Naive thymus-derived CD4-positive, alpha-beta T cell (primary cell): ENCODE results near the gene TMEM169. TPM values are rescaled to one million over a fixed set of nuclear protein-coding genes. Genes with fewer than 3 reads are reported as not detected.
A peak's percentile ranks its signal among the peaks of the same experiment; 100 is the strongest.

ENCODE experiments used
- ATAC-seq: fragments of 150-1000 bp; cut with Tn5 transposase; 2 replicates; pipeline ENCODE4 v1.10.0; 2021; ENCODE audit warnings: mild to moderate bottlenecking, moderate library complexity
- CTCF ChIA-PET: fragments of 350-600 bp; sonication (Branson Sonifier 250); formaldehyde crosslinking; loops from one replicate; lab custom pipeline; 2021; ENCODE audit warnings: antibody characterized with exemption; lab: Charles Lee
- POLR2A ChIA-PET: fragments of 350-600 bp; sonication (Branson Sonifier 250); formaldehyde crosslinking; loops from one replicate; lab custom pipeline; 2021; ENCODE audit warnings: antibody characterized with exemption, inconsistent platforms; lab: Charles Lee
- DNase-seq, 9 donors: peaks; one replicate each; pipeline versions ENCODE4 v3.0.0 to v3.0.0-alpha.2; 2020 to 2022; ENCODE audit warnings: mixed read lengths in 1 of 9
- H3K27ac ChIP-seq: one replicate; pipeline ENCODE4 v1.7.0; 2013; ENCODE audit warnings: mild to moderate bottlenecking, low read depth, low read length, moderate library complexity
- H3K27me3 ChIP-seq, 2 donors: one replicate each; pipeline ENCODE4 v1.7.0; 2013; ENCODE audit warnings: low read length in 2 of 2, mild to moderate bottlenecking in 2 of 2, moderate library complexity in 2 of 2; ENCODE audit not compliant: control insufficient read depth in 2 of 2, insufficient read depth in 2 of 2
- H3K36me3 ChIP-seq, 3 experiments: 1 replicate in 2 of 3; 2 replicates in 1 of 3; pipeline ENCODE4 v1.7.0; 2013; ENCODE audit warnings: low read length in 3 of 3, mild to moderate bottlenecking in 3 of 3, moderate library complexity in 1 of 3; ENCODE audit not compliant: insufficient read depth in 3 of 3, control insufficient read depth in 2 of 3
- H3K4me1 ChIP-seq, 2 donors: one replicate each; pipeline ENCODE4 v1.7.0; 2013; ENCODE audit warnings: low read length in 2 of 2, mild to moderate bottlenecking in 2 of 2, moderate library complexity in 1 of 2; ENCODE audit not compliant: control insufficient read depth in 2 of 2, insufficient read depth in 2 of 2
- H3K4me3 ChIP-seq: 2 replicates; pipeline ENCODE4 v1.7.0; 2013; ENCODE audit warnings: mild to moderate bottlenecking, low read length
- H3K9me3 ChIP-seq, 3 experiments: 1 replicate in 2 of 3; 2 replicates in 1 of 3; pipeline ENCODE4 v1.7.0; 2013; ENCODE audit warnings: low read length in 3 of 3; ENCODE audit not compliant: control insufficient read depth in 2 of 3
- H3K27ac Mint-ChIP-seq, 9 donors: one replicate each; pipeline ENCODE4 v1.8.0; 2020 to 2022; ENCODE audit warnings: mixed read lengths in 9 of 9, mild to moderate bottlenecking in 8 of 9, moderate library complexity in 5 of 9, inconsistent platforms in 2 of 9
- H3K27me3 Mint-ChIP-seq, 5 donors: one replicate each; pipeline ENCODE4 v1.8.0; 2021 to 2022; ENCODE audit warnings: mixed read lengths in 5 of 5, mild to moderate bottlenecking in 1 of 5
- H3K36me3 Mint-ChIP-seq, 5 donors: one replicate each; pipeline ENCODE4 v1.8.0; 2020 to 2022; ENCODE audit warnings: mixed read lengths in 5 of 5, mild to moderate bottlenecking in 3 of 5, inconsistent platforms in 1 of 5
- H3K4me1 Mint-ChIP-seq, 7 donors: one replicate each; pipeline ENCODE4 v1.8.0; 2020 to 2022; ENCODE audit warnings: mixed read lengths in 7 of 7, mild to moderate bottlenecking in 3 of 7, inconsistent platforms in 1 of 7
- H3K4me3 Mint-ChIP-seq, 10 donors: one replicate each; pipeline ENCODE4 v1.8.0; 2020 to 2022; ENCODE audit warnings: mild to moderate bottlenecking in 10 of 10, mixed read lengths in 10 of 10, moderate library complexity in 6 of 10, inconsistent platforms in 2 of 10
- H3K9me3 Mint-ChIP-seq, 11 donors: one replicate each; pipeline ENCODE4 v1.8.0; 2020 to 2022; ENCODE audit warnings: mixed read lengths in 11 of 11, mild to moderate bottlenecking in 4 of 11, inconsistent platforms in 1 of 11, moderate library complexity in 1 of 11
- intact Hi-C, 2 donors: fragments of 100-400 bp; cut with micrococcal nuclease; formaldehyde crosslinking; loops; one replicate each; pipeline ENCODE4 v1.15.1; 2023
- polyA plus RNA-seq, 2 donors: library from polyadenylated mRNA; unstranded; fragments of 300-500 nt; fragmentation: Illumina TruSeq; gene quantifications; one replicate each; pipeline ENCODE4 v1.2.3, GENCODE V29; 2021
- total RNA-seq, 6 experiments: library from RNA in 5 of 6; stranded (reverse) in 5 of 6; gene quantifications; 1 replicate in 5 of 6; 2 replicates in 1 of 6; pipeline ENCODE4 v1.2.3 and lab custom pipeline; 2021 to 2026

TMEM169 gene
- total and polyA plus RNA-seq, 7 experiments from 2014 or later = 2.0 to 5.1 (median 3.7) TPM

DNA sequence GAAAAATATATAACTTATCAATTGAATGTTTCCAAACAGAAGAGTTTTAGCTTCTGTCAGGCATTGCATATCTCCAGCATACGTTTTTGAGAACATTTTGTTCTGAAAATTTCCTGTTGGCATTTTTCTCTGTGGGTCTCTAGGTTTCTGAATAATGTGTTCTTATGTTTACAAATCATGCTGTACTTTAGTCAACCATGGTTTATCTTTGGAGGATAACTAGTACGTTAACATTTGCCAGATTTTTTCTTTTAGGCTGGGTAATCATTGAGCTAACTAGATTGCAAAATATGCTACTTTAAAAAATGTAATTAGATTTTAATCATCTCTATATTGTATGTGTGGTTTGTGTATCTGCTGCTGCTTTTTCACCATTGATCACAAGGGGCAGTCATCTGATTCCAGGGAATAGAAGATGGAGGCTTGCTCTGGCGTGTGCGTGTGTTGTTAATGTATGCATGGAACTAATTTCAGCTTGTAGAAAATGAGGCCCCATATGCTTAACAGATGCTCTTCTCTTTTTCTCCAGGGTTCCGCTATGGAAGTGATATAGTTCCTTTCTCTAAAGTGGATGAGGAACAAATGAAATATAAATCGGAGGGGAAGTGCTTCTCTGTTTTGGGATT lies 48.7 kb downstream of the TMEM169 start:
- H3K27me3 ChIP-seq = no peaks in the 10 kb centered on the region
- Mint-ChIP-seq H3K9me3 (no peaks in the 10 kb centered on the region), H3K4me1 (peaks cover 30 to 89% (median 79%) of the 10 kb centered on the region in 7 donors), H3K27ac (peak overlapping the region; percentile 6 to 75 (median 56)), H3K27me3 (no peaks in the 10 kb centered on the region), H3K36me3 (peaks cover 18 to 77% (median 72%) of the 10 kb centered on the region in 5 donors), H3K4me3 (peak overlapping the region in 5 of 10 donors; percentile 6 to 58 (median 42))
- intact Hi-C loops = no loop called here
- H3K4me3 ChIP-seq = no peak overlapping the region
- DNase-seq (no peak), ATAC-seq (no peak)
- H3K4me1 ChIP-seq = peaks cover 0 to 19% of the 10 kb centered on the region in 2 donors
- ChIA-PET CTCF (interaction anchor here (1.4 kb wide), 1 partner anchor 10 kb away, joined by 4 read pairs; no protein-coding TSS in a partner anchor), POLR2A (interaction anchor here (0.6 to 1.3 kb wide), 3 partner anchors 11 to 25 kb away, joined by 3 to 5 read pairs (median 4); no protein-coding TSS in a partner anchor)
- no peaks in the 10 kb centered on the region for H3K9me3 ChIP-seq
- H3K36me3 ChIP-seq = peaks cover 40 to 79% (median 70%) of the 10 kb centered on the region in 3 experiments
- no peak overlapping the region for H3K27ac ChIP-seq

DNA sequence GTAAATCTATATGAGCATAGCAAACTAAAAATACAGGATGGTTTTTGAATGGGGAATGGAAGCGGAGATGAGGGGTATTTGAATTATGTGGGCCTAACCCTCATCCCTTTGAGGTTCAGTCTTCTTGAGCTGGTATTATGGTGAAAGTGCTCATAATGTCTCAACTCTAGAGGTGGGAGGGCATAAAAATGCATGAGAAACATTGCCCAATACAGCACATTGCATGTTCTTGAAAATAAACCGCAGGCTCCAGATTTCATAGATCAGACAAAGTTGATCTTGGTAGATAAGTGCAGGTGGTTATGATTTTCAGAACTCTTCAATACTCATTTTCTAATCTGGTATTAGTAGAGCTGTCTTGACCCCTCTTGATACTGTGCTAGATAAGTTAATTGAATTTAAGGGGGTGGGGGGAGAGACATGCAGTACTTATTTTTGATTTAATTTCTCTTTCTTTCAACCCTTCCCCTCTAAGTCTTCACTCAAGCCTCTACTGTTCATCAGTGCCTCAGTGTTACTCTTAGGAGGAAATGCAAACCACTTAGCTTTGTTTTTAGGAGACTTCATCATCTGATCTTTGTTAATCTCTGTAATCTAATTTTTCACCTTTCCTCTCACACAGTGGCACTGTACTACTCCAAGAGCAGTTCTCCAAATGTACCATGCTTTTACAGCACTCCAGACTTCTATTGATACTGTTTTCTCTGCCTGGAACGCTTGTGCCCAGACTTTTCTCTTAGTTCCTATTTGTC lies 49.6 kb downstream of the TMEM169 start:
- ChIA-PET CTCF (interaction anchor here (0.6 to 1.4 kb wide), 3 partner anchors 9 to 22 kb away, joined by 3 to 4 read pairs (median 3); no protein-coding TSS in a partner anchor), POLR2A (interaction anchor here (0.6 to 1.3 kb wide), 2 partner anchors 11 to 24 kb away, joined by 3 to 5 read pairs; no protein-coding TSS in a partner anchor)
- Histone ChIP-seq H3K27ac (no peak overlapping the region), H3K27me3 (no peaks in the 10 kb centered on the region), H3K4me1 (peaks cover 0 to 16% of the 10 kb centered on the region in 2 donors), H3K9me3 (no peaks in the 10 kb centered on the region), H3K4me3 (no peak overlapping the region), H3K36me3 (peaks cover 33 to 78% (median 70%) of the 10 kb centered on the region in 3 experiments)
- DNase-seq (peak in 6 of 9 donors; percentile 19 to 37 (median 32)), ATAC-seq (peak; percentile 56)
- intact Hi-C loops = loop anchor here in 1 of 2 donors (1.0 kb wide), 1 partner anchor 11 kb away; no protein-coding TSS in a partner anchor
- H3K9me3 Mint-ChIP-seq = no peaks in the 10 kb centered on the region
- H3K36me3 Mint-ChIP-seq = peaks cover 21 to 77% (median 70%) of the 10 kb centered on the region in 5 donors
- H3K27me3 Mint-ChIP-seq = no peaks in the 10 kb centered on the region
- peak overlapping the region; percentile 41 to 82 (median 71) for H3K27ac Mint-ChIP-seq
- peak overlapping the region in 9 of 10 donors; percentile 10 to 58 (median 29) for H3K4me3 Mint-ChIP-seq
- peaks cover 26 to 87% (median 79%) of the 10 kb centered on the region in 7 donors for H3K4me1 Mint-ChIP-seq

- H3K27ac Mint-ChIP-seq = peak overlapping the region in 8 of 9 donors; percentile 30 to 82 (median 64)
- peak overlapping the region in 5 of 10 donors; percentile 1 to 59 (median 35) for H3K4me3 Mint-ChIP-seq
- Histone ChIP-seq H3K9me3 (no peaks in the 10 kb centered on the region), H3K27me3 (no peaks in the 10 kb centered on the region), H3K4me3 (no peak overlapping the region), H3K4me1 (peaks cover 0 to 16% of the 10 kb centered on the region in 2 donors), H3K36me3 (peaks cover 34 to 85% (median 67%) of the 10 kb centered on the region in 3 experiments), H3K27ac (no peak overlapping the region)
- H3K4me1 Mint-ChIP-seq = peaks cover 26 to 80% (median 74%) of the 10 kb centered on the region in 7 donors
- H3K36me3 Mint-ChIP-seq = peaks cover 27 to 77% (median 70%) of the 10 kb centered on the region in 5 donors
- DNase-seq = no peak
- no peak for ATAC-seq
- POLR2A ChIA-PET = interaction anchor here (0.6 to 0.9 kb wide), 2 partner anchors 9 to 807 kb away, joined by 3 to 4 read pairs; no protein-coding TSS in a partner anchor
- CTCF ChIA-PET = interaction anchor here (0.7 to 0.8 kb wide), 2 partner anchors 51 to 69 kb away, joined by 3 read pairs; partner anchors contain the start of genes PECR and TMEM169
- intact Hi-C loops = loop anchor here in 1 of 2 donors (2.0 kb wide), 1 partner anchor 14 kb away; no protein-coding TSS in a partner anchor
- no peaks in the 10 kb centered on the region for H3K27me3 Mint-ChIP-seq
- no peaks in the 10 kb centered on the region for H3K9me3 Mint-ChIP-seq
Measured at GRCh38 chr2:216132585-216132984, 50.9 kb downstream of the TMEM169 start.

DNA sequence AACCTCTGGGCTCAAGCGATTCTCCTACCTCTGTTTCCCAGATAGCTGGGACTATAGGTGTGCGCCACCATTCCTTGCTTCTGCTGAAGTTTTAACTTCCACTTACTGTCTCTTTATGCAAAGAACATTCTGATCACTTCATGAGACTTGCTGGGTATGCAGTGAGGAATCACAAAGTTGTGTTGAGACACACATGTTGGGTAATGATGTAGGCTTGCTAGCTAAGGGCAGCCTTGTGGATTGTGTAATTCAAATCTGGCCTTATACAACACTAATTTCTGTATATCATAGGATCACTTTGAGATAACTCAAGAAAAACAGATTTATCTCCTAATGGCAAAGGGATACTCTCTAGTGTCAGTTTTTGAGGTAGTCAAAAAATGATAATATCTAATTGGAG lies 51.7 kb downstream of the TMEM169 start:
- peaks cover 37 to 90% (median 67%) of the 10 kb centered on the region in 3 experiments for H3K36me3 ChIP-seq
- intact Hi-C loops = loop anchor here in 1 of 2 donors (2.0 kb wide), 1 partner anchor 13 kb away; no protein-coding TSS in a partner anchor
- POLR2A ChIA-PET = interaction anchor here (0.6 to 0.9 kb wide), 3 partner anchors 9 to 808 kb away, joined by 3 to 4 read pairs (median 3); no protein-coding TSS in a partner anchor
- ATAC-seq = no peak
- Mint-ChIP-seq H3K27me3 (no peaks in the 10 kb centered on the region), H3K4me1 (peaks cover 25 to 75% (median 69%) of the 10 kb centered on the region in 7 donors), H3K27ac (peak overlapping the region in 6 of 9 donors; percentile 6 to 75 (median 37)), H3K9me3 (no peaks in the 10 kb centered on the region), H3K4me3 (no peak overlapping the region), H3K36me3 (peaks cover 31 to 78% (median 70%) of the 10 kb centered on the region in 5 donors)
- no peak overlapping the region for H3K4me3 ChIP-seq
- DNase-seq = no peak
- no peaks in the 10 kb centered on the region for H3K9me3 ChIP-seq
- no peaks in the 10 kb centered on the region for H3K27me3 ChIP-seq
- CTCF ChIA-PET = interaction anchor here (0.8 kb wide), 1 partner anchor 69 kb away, joined by 3 read pairs; no protein-coding TSS in a partner anchor
- peaks cover 0 to 16% of the 10 kb centered on the region in 2 donors for H3K4me1 ChIP-seq
- H3K27ac ChIP-seq = no peak overlapping the region

DNA sequence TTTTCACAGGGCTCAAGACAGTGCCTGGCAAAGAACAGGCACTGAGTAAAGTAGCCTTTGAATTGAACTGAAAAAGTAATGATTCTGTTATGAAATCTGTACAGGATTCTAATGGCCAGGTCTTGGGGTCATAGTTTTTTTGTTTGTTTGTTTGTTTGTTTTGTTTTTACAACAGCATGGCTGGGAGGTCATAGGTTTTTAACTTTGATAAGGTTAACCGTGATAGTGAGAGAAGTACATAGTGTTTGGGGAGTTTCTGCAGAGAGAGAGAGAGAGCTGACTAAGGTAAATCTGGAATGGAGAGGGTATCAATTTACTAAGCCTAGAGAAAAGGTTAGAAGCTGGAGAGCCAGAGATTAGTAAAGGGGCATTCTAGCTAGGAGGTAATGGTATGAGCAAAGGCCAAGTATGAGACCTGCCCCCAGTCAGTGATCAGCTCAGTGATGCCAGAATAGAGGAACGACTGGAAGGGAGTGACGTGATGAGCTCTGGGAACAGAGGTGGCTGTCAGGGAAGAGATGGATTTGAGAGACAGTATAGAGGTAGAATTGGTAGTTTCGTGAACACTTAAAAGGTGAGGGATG lies 53.3 kb downstream of the TMEM169 start:
- no peak overlapping the region for H3K4me3 Mint-ChIP-seq
- no peaks in the 10 kb centered on the region for H3K27me3 ChIP-seq
- H3K27me3 Mint-ChIP-seq = no peaks in the 10 kb centered on the region
- intact Hi-C loops = no loop called here
- ATAC-seq (no peak), DNase-seq (no peak)
- no peak overlapping the region for H3K27ac ChIP-seq
- peaks cover 33 to 93% (median 72%) of the 10 kb centered on the region in 3 experiments for H3K36me3 ChIP-seq
- H3K27ac Mint-ChIP-seq = peak overlapping the region in 8 of 9 donors; percentile 32 to 81 (median 62)
- H3K4me1 ChIP-seq = peaks cover 0 to 16% of the 10 kb centered on the region in 2 donors
- H3K4me3 ChIP-seq = no peak overlapping the region
- CTCF ChIA-PET = interaction anchor here (0.7 to 2.8 kb wide), 2 partner anchors 71 to 763 kb away, joined by 3 to 6 read pairs; no protein-coding TSS in a partner anchor
- peaks cover 22 to 84% (median 73%) of the 10 kb centered on the region in 5 donors for H3K36me3 Mint-ChIP-seq
- no peaks in the 10 kb centered on the region for H3K9me3 ChIP-seq
- H3K4me1 Mint-ChIP-seq = peaks cover 19 to 72% (median 64%) of the 10 kb centered on the region in 7 donors
- POLR2A ChIA-PET = no interaction called here
- H3K9me3 Mint-ChIP-seq = no peaks in the 10 kb centered on the region
